HL-60 (cell line): ENCODE results near the gene CNIH3.

Experiments
- DNase-seq, 2 experiments: peaks; one replicate each; pipeline ENCODE4 v3.0.0-alpha.2; 2010 to 2020; ENCODE audit warnings: low read depth in 1 of 2, low spot score in 1 of 2
- H3K27ac ChIP-seq: fragments of 250-450 bp; sonication (Bioruptor Pico); replicated peaks from 2 replicates; pipeline ENCODE4 v1.5.1; 2020; ENCODE audit warnings: mild to moderate bottlenecking, moderate library complexity
- H3K27me3 ChIP-seq: fragments of 250-450 bp; sonication (Bioruptor Pico); 2 replicates; pipeline ENCODE4 v1.5.1; 2021; ENCODE audit warnings: mild to moderate bottlenecking, moderate library complexity; ENCODE audit not compliant: insufficient read depth, poor library complexity, severe bottlenecking
- H3K4me3 ChIP-seq: replicated peaks from 2 replicates; pipeline ENCODE4 v1.5.1; 2011; ENCODE audit warnings: mild to moderate bottlenecking, control low read depth, low read length; ENCODE audit not compliant: insufficient read depth
- GABPA ChIP-seq: IDR thresholded peaks from 2 replicates; pipeline ENCODE4 v1.6.1; 2012; ENCODE audit warnings: low read depth
- POLR2AphosphoS5 ChIP-seq: IDR thresholded peaks from 2 replicates; pipeline ENCODE4 v1.6.1; 2012; ENCODE audit warnings: low read depth
- SPI1 ChIP-seq: IDR thresholded peaks from 2 replicates; pipeline ENCODE4 v1.6.1; 2012; ENCODE audit warnings: low read depth, mild to moderate bottlenecking, borderline replicate concordance
- TF ChIP-seq, protein P1 (sequence below): IDR thresholded peaks from 2 replicates; pipeline ENCODE4 v1.6.1; 2012; ENCODE audit warnings: low read depth; ENCODE audit not compliant: insufficient replicate concordance
- TF ChIP-seq, protein P2 (sequence below): IDR thresholded peaks from one replicate; pipeline ENCODE4 v1.5.1; 2011; ENCODE audit warnings: low read length, control low read depth, inconsistent platforms; ENCODE audit not compliant: insufficient read depth

Gene CNIH3

DNA sequence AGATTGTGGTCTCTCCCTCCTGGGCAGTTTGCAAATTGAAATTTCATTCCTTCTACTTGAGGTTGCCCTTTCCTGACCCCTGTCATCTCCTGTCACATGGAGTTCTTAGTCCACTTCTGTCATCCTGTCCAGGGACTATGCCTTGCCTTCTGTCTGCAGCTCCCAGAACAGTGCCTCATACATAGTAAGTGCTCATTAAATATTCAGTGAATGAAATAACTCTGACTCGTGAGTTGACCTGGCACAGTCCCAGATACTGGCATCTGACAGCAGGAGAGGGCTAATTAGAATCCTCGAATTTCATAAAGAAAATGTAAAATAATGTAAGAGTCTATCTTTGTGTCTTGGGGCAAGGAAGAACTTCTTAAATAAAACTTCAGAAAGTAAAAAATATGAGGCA is 50.8 kb downstream of the CNIH3 start:
- TF ChIP-seq, protein P1, sequence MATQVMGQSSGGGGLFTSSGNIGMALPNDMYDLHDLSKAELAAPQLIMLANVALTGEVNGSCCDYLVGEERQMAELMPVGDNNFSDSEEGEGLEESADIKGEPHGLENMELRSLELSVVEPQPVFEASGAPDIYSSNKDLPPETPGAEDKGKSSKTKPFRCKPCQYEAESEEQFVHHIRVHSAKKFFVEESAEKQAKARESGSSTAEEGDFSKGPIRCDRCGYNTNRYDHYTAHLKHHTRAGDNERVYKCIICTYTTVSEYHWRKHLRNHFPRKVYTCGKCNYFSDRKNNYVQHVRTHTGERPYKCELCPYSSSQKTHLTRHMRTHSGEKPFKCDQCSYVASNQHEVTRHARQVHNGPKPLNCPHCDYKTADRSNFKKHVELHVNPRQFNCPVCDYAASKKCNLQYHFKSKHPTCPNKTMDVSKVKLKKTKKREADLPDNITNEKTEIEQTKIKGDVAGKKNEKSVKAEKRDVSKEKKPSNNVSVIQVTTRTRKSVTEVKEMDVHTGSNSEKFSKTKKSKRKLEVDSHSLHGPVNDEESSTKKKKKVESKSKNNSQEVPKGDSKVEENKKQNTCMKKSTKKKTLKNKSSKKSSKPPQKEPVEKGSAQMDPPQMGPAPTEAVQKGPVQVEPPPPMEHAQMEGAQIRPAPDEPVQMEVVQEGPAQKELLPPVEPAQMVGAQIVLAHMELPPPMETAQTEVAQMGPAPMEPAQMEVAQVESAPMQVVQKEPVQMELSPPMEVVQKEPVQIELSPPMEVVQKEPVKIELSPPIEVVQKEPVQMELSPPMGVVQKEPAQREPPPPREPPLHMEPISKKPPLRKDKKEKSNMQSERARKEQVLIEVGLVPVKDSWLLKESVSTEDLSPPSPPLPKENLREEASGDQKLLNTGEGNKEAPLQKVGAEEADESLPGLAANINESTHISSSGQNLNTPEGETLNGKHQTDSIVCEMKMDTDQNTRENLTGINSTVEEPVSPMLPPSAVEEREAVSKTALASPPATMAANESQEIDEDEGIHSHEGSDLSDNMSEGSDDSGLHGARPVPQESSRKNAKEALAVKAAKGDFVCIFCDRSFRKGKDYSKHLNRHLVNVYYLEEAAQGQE, result no peak
- TF ChIP-seq, protein P2, sequence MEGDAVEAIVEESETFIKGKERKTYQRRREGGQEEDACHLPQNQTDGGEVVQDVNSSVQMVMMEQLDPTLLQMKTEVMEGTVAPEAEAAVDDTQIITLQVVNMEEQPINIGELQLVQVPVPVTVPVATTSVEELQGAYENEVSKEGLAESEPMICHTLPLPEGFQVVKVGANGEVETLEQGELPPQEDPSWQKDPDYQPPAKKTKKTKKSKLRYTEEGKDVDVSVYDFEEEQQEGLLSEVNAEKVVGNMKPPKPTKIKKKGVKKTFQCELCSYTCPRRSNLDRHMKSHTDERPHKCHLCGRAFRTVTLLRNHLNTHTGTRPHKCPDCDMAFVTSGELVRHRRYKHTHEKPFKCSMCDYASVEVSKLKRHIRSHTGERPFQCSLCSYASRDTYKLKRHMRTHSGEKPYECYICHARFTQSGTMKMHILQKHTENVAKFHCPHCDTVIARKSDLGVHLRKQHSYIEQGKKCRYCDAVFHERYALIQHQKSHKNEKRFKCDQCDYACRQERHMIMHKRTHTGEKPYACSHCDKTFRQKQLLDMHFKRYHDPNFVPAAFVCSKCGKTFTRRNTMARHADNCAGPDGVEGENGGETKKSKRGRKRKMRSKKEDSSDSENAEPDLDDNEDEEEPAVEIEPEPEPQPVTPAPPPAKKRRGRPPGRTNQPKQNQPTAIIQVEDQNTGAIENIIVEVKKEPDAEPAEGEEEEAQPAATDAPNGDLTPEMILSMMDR, result no peak
- TF ChIP-seq POLR2AphosphoS5, result no peak
- H3K4me3 ChIP-seq, result no peak overlapping the region
- H3K27me3 ChIP-seq, result no peaks in the 10 kb centered on the region
- no peak for DNase-seq
- H3K27ac ChIP-seq, result no peak overlapping the region

DNA sequence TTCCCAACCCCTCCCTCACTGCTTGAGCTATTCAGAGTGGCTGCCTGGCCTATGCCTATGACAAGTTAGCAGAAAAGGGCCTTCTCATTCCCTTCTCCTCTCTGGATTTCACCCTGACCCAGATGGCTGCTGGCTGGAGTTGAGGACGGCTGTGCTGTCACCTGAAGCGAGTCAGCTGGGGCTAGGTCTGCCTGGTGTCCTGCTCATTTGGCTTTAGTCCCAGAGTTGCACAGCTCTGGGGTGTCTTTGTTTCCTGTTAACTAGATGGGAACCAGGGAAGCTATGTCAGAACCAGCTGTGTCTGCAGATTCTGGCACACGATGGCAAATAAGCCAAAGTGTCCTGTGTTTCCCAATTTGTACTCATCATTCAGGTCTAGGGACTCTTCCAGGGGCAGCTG is 52.9 kb downstream of the CNIH3 start:
- TF ChIP-seq, protein P2, result no peak
- TF ChIP-seq, protein P1, result no peak
- no peak for TF ChIP-seq POLR2AphosphoS5
- TF ChIP-seq SPI1, result no peak
- no peak for TF ChIP-seq GABPA
- H3K27ac ChIP-seq, result no peak overlapping the region

DNA sequence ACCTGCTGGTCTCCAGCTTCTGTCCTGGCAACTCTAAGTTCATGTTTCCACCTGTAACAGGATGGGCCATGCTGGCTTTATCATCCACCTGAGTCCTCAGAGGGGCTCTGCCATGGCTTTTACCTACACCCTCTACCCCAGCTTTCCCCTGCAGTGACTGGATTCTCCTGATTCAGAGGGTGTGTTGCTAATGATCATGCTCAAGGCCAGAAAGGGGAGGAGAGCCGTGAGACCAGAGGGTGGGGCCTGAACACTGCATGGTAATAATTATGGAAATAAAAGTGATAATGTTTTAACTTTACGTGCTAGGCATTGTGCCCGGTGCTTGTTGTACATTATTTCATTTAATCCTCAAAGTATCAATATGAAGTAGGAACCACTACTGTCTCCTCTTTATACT is 53.3 kb downstream of the CNIH3 start:
- no peak for DNase-seq

More for the DNA sequence above, 52.9 kb downstream of the CNIH3 start:
- no peaks in the 10 kb centered on the region for H3K27me3 ChIP-seq
- no peak overlapping the region for H3K4me3 ChIP-seq
- no peak for DNase-seq

More for the DNA sequence above, 53.3 kb downstream of the CNIH3 start:
- no peak overlapping the region for H3K4me3 ChIP-seq
- no peaks in the 10 kb centered on the region for H3K27me3 ChIP-seq
- no peak overlapping the region for H3K27ac ChIP-seq
- TF ChIP-seq GABPA (no peak), POLR2AphosphoS5 (no peak), SPI1 (no peak)
- TF ChIP-seq, protein P2, result no peak
- TF ChIP-seq, protein P1, result no peak
